Chondrocyte (in vitro differentiated cells): ENCODE measurements around the gene MRGPRE. TPM values are rescaled to one million over a fixed set of nuclear protein-coding genes. Genes with fewer than 3 reads are reported as not detected.

Experiments used
- DNase-seq: peaks from one replicate; pipeline ENCODE4 v3.0.0; 2021; ENCODE audit warnings: mixed read lengths, low spot score
- H3K27ac Mint-ChIP-seq: one replicate; pipeline ENCODE4 v1.8.0; 2021; ENCODE audit warnings: mild to moderate bottlenecking, moderate library complexity, mixed read lengths; ENCODE audit not compliant: unreplicated experiment
- H3K27me3 Mint-ChIP-seq: 2 replicates; pipeline ENCODE4 v1.8.0; 2021; ENCODE audit warnings: low read depth, mixed read lengths
- H3K36me3 Mint-ChIP-seq: 2 replicates; pipeline ENCODE4 v1.8.0; 2021; ENCODE audit warnings: low read depth, mixed read lengths
- H3K4me1 Mint-ChIP-seq: 2 replicates; pipeline ENCODE4 v1.8.0; 2021; ENCODE audit warnings: low read depth, mild to moderate bottlenecking, mixed read lengths
- H3K4me3 Mint-ChIP-seq: one replicate; pipeline ENCODE4 v1.8.0; 2021; ENCODE audit warnings: mild to moderate bottlenecking, moderate library complexity, mixed read lengths; ENCODE audit not compliant: unreplicated experiment
- H3K9me3 Mint-ChIP-seq: 2 replicates; pipeline ENCODE4 v1.8.0; 2021; ENCODE audit warnings: low read depth, mixed read lengths
- CTCF ChIP-seq: fragments of 200-600 bp; sonication (generic); IDR thresholded peaks from 2 replicates; pipeline ENCODE4 v1.5.0; 2021; ENCODE audit warnings: antibody characterized with exemption, mild to moderate bottlenecking, moderate library complexity
- total RNA-seq: library from RNA; stranded (reverse); gene quantifications from 3 replicates; pipeline ENCODE4 v1.2.1, GENCODE V29; 2021

The MRGPRE gene
- total RNA-seq, 1 donor from 2014 or later: not detected

GRCh38 chr11:3245071-3245470 is 12.9 kb upstream of the MRGPRE start:
- Mint-ChIP-seq H3K9me3 (no peaks in the 10 kb centered on the region), H3K27me3 (peaks cover 28% of the 10 kb centered on the region), H3K4me3 (no peak overlapping the region), H3K27ac (no peak overlapping the region), H3K4me1 (no peaks in the 10 kb centered on the region), H3K36me3 (no peaks in the 10 kb centered on the region)
- no peak for TF ChIP-seq CTCF
- DNase-seq: no peak

- H3K9me3 Mint-ChIP-seq: no peaks in the 10 kb centered on the region
- H3K4me3 Mint-ChIP-seq: no peak overlapping the region
- no peak for DNase-seq
- H3K36me3 Mint-ChIP-seq: no peaks in the 10 kb centered on the region
- peaks cover 38% of the 10 kb centered on the region for H3K27me3 Mint-ChIP-seq
- no peak for TF ChIP-seq CTCF
- H3K27ac Mint-ChIP-seq: no peak overlapping the region
- H3K4me1 Mint-ChIP-seq: no peaks in the 10 kb centered on the region
Observed at GRCh38 chr11:3243880-3244279, 11.7 kb upstream of the MRGPRE start.

- H3K4me3 Mint-ChIP-seq: no peak overlapping the region
- peaks cover 64% of the 10 kb centered on the region for H3K27me3 Mint-ChIP-seq
- no peak for TF ChIP-seq CTCF
- H3K27ac Mint-ChIP-seq: no peak overlapping the region
- H3K4me1 Mint-ChIP-seq: no peaks in the 10 kb centered on the region
- no peak for DNase-seq
- no peaks in the 10 kb centered on the region for H3K36me3 Mint-ChIP-seq
- H3K9me3 Mint-ChIP-seq: no peaks in the 10 kb centered on the region
Observed at GRCh38 chr11:3237119-3237518, 4.9 kb upstream of the MRGPRE start.

DNA sequence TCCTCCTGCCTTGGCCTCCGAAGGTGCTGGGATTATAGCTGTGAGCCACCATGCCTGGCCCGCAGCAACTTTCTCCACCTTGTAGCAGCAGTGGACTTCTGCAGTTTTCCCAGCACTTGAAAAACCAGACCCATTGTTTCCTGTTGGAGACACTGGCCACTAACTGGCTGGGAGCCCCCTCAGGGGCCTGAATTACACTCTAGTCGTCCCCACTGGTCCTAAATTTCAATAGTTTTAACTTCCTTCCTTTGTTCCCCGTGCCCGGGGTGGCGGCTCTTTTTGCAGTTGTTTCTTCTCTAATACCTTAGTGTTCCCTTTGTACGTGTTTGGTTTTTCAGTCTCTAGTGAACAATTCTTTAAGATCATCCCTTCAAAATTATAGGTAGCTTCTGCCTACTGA is 2.6 kb upstream of the MRGPRE start:
- no peak for DNase-seq
- Mint-ChIP-seq H3K27ac (no peak overlapping the region), H3K27me3 (peaks cover 52% of the 10 kb centered on the region), H3K9me3 (no peaks in the 10 kb centered on the region), H3K4me3 (no peak overlapping the region), H3K36me3 (no peaks in the 10 kb centered on the region), H3K4me1 (no peaks in the 10 kb centered on the region)
- TF ChIP-seq CTCF: no peak

DNA sequence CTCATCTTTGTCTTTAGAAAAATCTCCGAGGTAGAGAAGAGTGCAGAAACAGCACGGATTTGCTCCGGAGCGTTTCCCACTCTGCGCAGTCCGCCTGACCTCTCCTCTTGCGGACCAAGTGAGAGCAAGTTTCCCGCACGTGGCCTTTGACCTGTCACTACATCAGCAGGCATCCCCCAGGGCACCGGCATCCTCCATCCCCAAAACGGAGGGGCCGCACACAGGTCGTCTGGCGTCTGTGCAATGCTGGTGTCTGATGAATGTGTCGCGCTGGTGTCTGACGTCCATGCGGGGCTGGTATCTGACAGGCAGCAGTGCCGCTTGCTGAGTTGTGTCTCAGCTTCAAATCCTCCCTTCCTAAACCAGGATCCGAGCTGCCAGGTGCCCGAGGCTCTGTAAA is 739 bp upstream of the MRGPRE start:
- Mint-ChIP-seq H3K4me3 (no peak overlapping the region), H3K9me3 (no peaks in the 10 kb centered on the region), H3K27ac (no peak overlapping the region), H3K36me3 (no peaks in the 10 kb centered on the region), H3K27me3 (peaks cover 39% of the 10 kb centered on the region), H3K4me1 (no peaks in the 10 kb centered on the region)
- TF ChIP-seq CTCF: no peak
- no peak for DNase-seq
